H9 (cell line): ENCODE measurements around the gene DPH7. TPM values are rescaled to one million over a fixed set of nuclear protein-coding genes. Genes with fewer than 3 reads are reported as not detected.

ENCODE experiments used
- DNase-seq: peaks from one replicate; pipeline ENCODE4 v3.0.0-alpha.2; 2017
- H2AFZ ChIP-seq: one replicate; pipeline ENCODE4 v1.6.1; 2013; ENCODE audit warnings: mild to moderate bottlenecking, low read length, control low read depth, moderate library complexity
- H2AK5ac ChIP-seq: 2 replicates; pipeline ENCODE4 v1.6.1; 2013; ENCODE audit warnings: low read length, control low read depth, mixed read lengths; ENCODE audit not compliant: insufficient read length
- H2BK120ac ChIP-seq: one replicate; pipeline ENCODE4 v1.6.1; 2013; ENCODE audit warnings: low read depth, mild to moderate bottlenecking, low read length, control low read depth, inconsistent platforms; ENCODE audit not compliant: poor library complexity, severe bottlenecking
- H2BK12ac ChIP-seq: 2 replicates; pipeline ENCODE4 v1.6.1; 2013; ENCODE audit warnings: low read length, control low read depth, mixed read lengths, low read depth; ENCODE audit not compliant: insufficient read length
- H2BK15ac ChIP-seq: 2 replicates; pipeline ENCODE4 v1.6.1; 2013; ENCODE audit warnings: low read depth, low read length, control low read depth
- H2BK20ac ChIP-seq: one replicate; pipeline ENCODE4 v1.6.1; 2013; ENCODE audit warnings: low read depth, mild to moderate bottlenecking, low read length, control low read depth, inconsistent platforms; ENCODE audit not compliant: poor library complexity, severe bottlenecking
- H2BK5ac ChIP-seq: 2 replicates; pipeline ENCODE4 v1.6.1; 2013; ENCODE audit warnings: low read length, control low read depth, mixed read lengths; ENCODE audit not compliant: insufficient read length
- H3K14ac ChIP-seq: 2 replicates; pipeline ENCODE4 v1.6.1; 2013; ENCODE audit warnings: low read length, control low read depth; ENCODE audit not compliant: insufficient read depth
- H3K18ac ChIP-seq: 2 replicates; pipeline ENCODE4 v1.6.1; 2013; ENCODE audit warnings: low read depth, mild to moderate bottlenecking, mixed read lengths, low read length, control low read depth; ENCODE audit not compliant: insufficient read length
- H3K23ac ChIP-seq: 2 replicates; pipeline ENCODE4 v1.6.1; 2013; ENCODE audit warnings: low read length, control low read depth, mixed read lengths, low read depth; ENCODE audit not compliant: insufficient read length
- H3K23me2 ChIP-seq: 2 replicates; pipeline ENCODE4 v1.6.1; 2013; ENCODE audit warnings: low read depth, mild to moderate bottlenecking, mixed read lengths, low read length, control low read depth; ENCODE audit not compliant: insufficient read length, poor library complexity, severe bottlenecking
- H3K27ac ChIP-seq: 2 replicates; pipeline ENCODE4 v1.5.1; 2013; ENCODE audit warnings: low read length, control low read depth, mixed read lengths, low read depth; ENCODE audit not compliant: insufficient read length
- H3K27me3 ChIP-seq: 2 replicates; pipeline ENCODE4 v1.6.1; 2013; ENCODE audit warnings: low read length, control low read depth, inconsistent platforms; ENCODE audit not compliant: insufficient read depth
- H3K4ac ChIP-seq: 2 replicates; pipeline ENCODE4 v1.6.1; 2013; ENCODE audit warnings: low read depth, mild to moderate bottlenecking, control low read depth, inconsistent platforms, low read length, moderate library complexity
- H3K4me1 ChIP-seq: 2 replicates; pipeline ENCODE4 v1.6.1; 2013; ENCODE audit warnings: low read length, control low read depth, inconsistent platforms; ENCODE audit not compliant: insufficient read depth
- H3K4me2 ChIP-seq: 2 replicates; pipeline ENCODE4 v1.6.1; 2013; ENCODE audit warnings: low read length, control low read depth, mixed read lengths; ENCODE audit not compliant: insufficient read length, insufficient read depth
- H3K56ac ChIP-seq: 2 replicates; pipeline ENCODE4 v1.6.1; 2013; ENCODE audit warnings: low read depth, mild to moderate bottlenecking, mixed read lengths, low read length, control low read depth; ENCODE audit not compliant: insufficient read length
- H3K79me1 ChIP-seq: 2 replicates; pipeline ENCODE4 v1.6.1; 2013; ENCODE audit warnings: low read depth, mild to moderate bottlenecking, moderate library complexity, low read length, control low read depth, inconsistent platforms; ENCODE audit not compliant: insufficient read depth, poor library complexity, severe bottlenecking
- H3K79me2 ChIP-seq: 2 replicates; pipeline ENCODE4 v1.6.1; 2013; ENCODE audit warnings: low read length, control low read depth, inconsistent platforms; ENCODE audit not compliant: insufficient read depth
- H3K9ac ChIP-seq: 2 replicates; pipeline ENCODE4 v1.6.1; 2013; ENCODE audit warnings: low read length, control low read depth, mixed read lengths; ENCODE audit not compliant: insufficient read length; ENCODE audit errors: extremely low read depth
- H3K9me3 ChIP-seq: one replicate; pipeline ENCODE4 v1.6.1; 2013; ENCODE audit warnings: low read depth, low read length, inconsistent platforms; ENCODE audit not compliant: control insufficient read depth
- H3T11ph ChIP-seq: one replicate; pipeline ENCODE4 v1.6.1; 2013; ENCODE audit warnings: mild to moderate bottlenecking, low read length, control low read depth, inconsistent platforms
- H4K20me1 ChIP-seq: one replicate; pipeline ENCODE4 v1.6.1; 2013; ENCODE audit not compliant: control insufficient read depth, insufficient read length, insufficient read depth
- H4K5ac ChIP-seq: 2 replicates; pipeline ENCODE4 v1.6.1; 2013; ENCODE audit warnings: low read depth, mild to moderate bottlenecking, mixed read lengths, low read length, control low read depth; ENCODE audit not compliant: insufficient read length
- H4K8ac ChIP-seq: replicated peaks from 2 replicates; pipeline ENCODE4 v1.6.1; 2013; ENCODE audit warnings: low read length, control low read depth, mixed read lengths, low read depth; ENCODE audit not compliant: insufficient read length
- H4K91ac ChIP-seq: 2 replicates; pipeline ENCODE4 v1.6.1; 2013; ENCODE audit warnings: low read depth, mild to moderate bottlenecking, moderate library complexity, mixed read lengths, low read length, control low read depth; ENCODE audit not compliant: insufficient read length
- H3K27ac Mint-ChIP-seq, 3 experiments: 2 replicates in 2 of 3; 3 replicates in 1 of 3; pipeline ENCODE4 v1.8.0; 2020 to 2021; ENCODE audit warnings: mixed read lengths in 3 of 3, mild to moderate bottlenecking in 1 of 3, moderate library complexity in 1 of 3
- H3K27me3 Mint-ChIP-seq: 2 replicates; pipeline ENCODE4 v1.8.0; 2021; ENCODE audit warnings: low read depth, mild to moderate bottlenecking, moderate library complexity, mixed read lengths
- H3K36me3 Mint-ChIP-seq, 3 experiments: 2 replicates in 2 of 3; 3 replicates in 1 of 3; pipeline ENCODE4 v1.8.0; 2020 to 2021; ENCODE audit warnings: low read depth in 3 of 3, mixed read lengths in 3 of 3; ENCODE audit not compliant: insufficient read depth in 1 of 3
- H3K4me1 Mint-ChIP-seq, 2 experiments: 2 replicates each; pipeline ENCODE4 v1.8.0; 2020; ENCODE audit warnings: mixed read lengths in 2 of 2
- H3K4me3 Mint-ChIP-seq, 2 experiments: 2 replicates in 1 of 2; 3 replicates in 1 of 2; pipeline ENCODE4 v1.8.0; 2020 to 2021; ENCODE audit warnings: mild to moderate bottlenecking in 2 of 2, mixed read lengths in 2 of 2, moderate library complexity in 1 of 2
- H3K9me3 Mint-ChIP-seq, 2 experiments: 2 replicates in 1 of 2; 3 replicates in 1 of 2; pipeline ENCODE4 v1.8.0; 2020; ENCODE audit warnings: mild to moderate bottlenecking in 2 of 2, mixed read lengths in 2 of 2, moderate library complexity in 1 of 2
- CTCF ChIP-seq: fragments of 200-600 bp; sonication (generic); conservative IDR thresholded peaks from 3 replicates; pipeline ENCODE4 v1.8.0; 2021; ENCODE audit warnings: antibody characterized with exemption, mild to moderate bottlenecking
- WGBS: extraction: QIAGEN DNeasy Blood & Tissue Kit; methylation state at CpG from one replicate; pipeline ENCODE4 v1.1.7; 2013; ENCODE audit warnings: missing lambda C conversion rate, low lambda C conversion rate, mixed read lengths; ENCODE audit not compliant: insufficient read length; ENCODE audit errors: extremely low coverage; 5-methylcytosine and 5-hydroxymethylcytosine counted together
- total RNA-seq: library from RNA; stranded (reverse); gene quantifications from 2 replicates; pipeline ENCODE4 v1.2.1, GENCODE V29; 2021

The DPH7 gene
- total RNA-seq, 1 experiment from 2014 or later = 51.3 TPM

- Histone ChIP-seq H4K20me1 (no peaks in the 10 kb centered on the region), H3K27ac (no peak overlapping the region), H4K5ac (no peak overlapping the region), H3T11ph (no peak overlapping the region), H2BK15ac (no peak overlapping the region), H3K4ac (no peak overlapping the region), H3K14ac (no peak overlapping the region), H3K4me2 (no peak overlapping the region), H2BK5ac (no peak overlapping the region), H4K91ac (no peak overlapping the region), H4K8ac (no peak overlapping the region), H3K27me3 (no peaks in the 10 kb centered on the region), H3K23ac (no peak overlapping the region), H2BK120ac (no peak overlapping the region), H3K4me1 (no peaks in the 10 kb centered on the region), H3K56ac (no peak overlapping the region), H2AK5ac (no peak overlapping the region), H3K23me2 (peaks cover 10% of the 10 kb centered on the region), H3K79me1 (no peaks in the 10 kb centered on the region), H3K9me3 (no peaks in the 10 kb centered on the region), H3K9ac (no peak overlapping the region), H3K79me2 (no peaks in the 10 kb centered on the region), H2BK20ac (no peak overlapping the region), H2BK12ac (no peak overlapping the region), H2AFZ (no peak overlapping the region), H3K18ac (no peak overlapping the region)
- Mint-ChIP-seq H3K27ac (no peak overlapping the region), H3K9me3 (peaks cover 0 to 4% of the 10 kb centered on the region in 2 experiments; a peak in 1 of 5 replicates), H3K36me3 (peaks cover 33 to 54% (median 50%) of the 10 kb centered on the region in 3 experiments), H3K4me1 (peaks cover 4 to 6% of the 10 kb centered on the region in 2 experiments; a peak in 3 of 4 replicates), H3K4me3 (no peak overlapping the region), H3K27me3 (no peaks in the 10 kb centered on the region; the same call in 1 of the 2 replicates)
- DNase-seq = no peak
- no CpG with 5 or more reads among the region's 10 CpGs for WGBS
- no peak for TF ChIP-seq CTCF
These were observed 23.5 kb downstream of the DPH7 start for GRCh38 chr9:137555179-137555578.
